ENCODE results near the gene SGMS2. TPM values are rescaled to one million over a fixed set of nuclear protein-coding genes. Genes with fewer than 3 reads are reported as not detected.

The SGMS2 gene
- total RNA-seq, 1 donor from 2014 or later = 95.0 TPM

GRCh38 chr4:107853444-107854355 lies 29.0 kb downstream of the SGMS2 start:
- FAIRE-seq (no peak), DNase-seq (ENCODE audit: low read depth) (peak; percentile 48)
- Histone ChIP-seq H3K4me3 (ENCODE audit: low read depth, low read length) (no peak overlapping the region), H3K36me3 (ENCODE audit: control insufficient read depth, insufficient read depth, low read length) (peaks cover 2% of the 10 kb centered on the region), H3K27me3 (ENCODE audit: control insufficient read depth, insufficient read depth, low read length) (no peaks in the 10 kb centered on the region)
- TF ChIP-seq, protein P1, sequence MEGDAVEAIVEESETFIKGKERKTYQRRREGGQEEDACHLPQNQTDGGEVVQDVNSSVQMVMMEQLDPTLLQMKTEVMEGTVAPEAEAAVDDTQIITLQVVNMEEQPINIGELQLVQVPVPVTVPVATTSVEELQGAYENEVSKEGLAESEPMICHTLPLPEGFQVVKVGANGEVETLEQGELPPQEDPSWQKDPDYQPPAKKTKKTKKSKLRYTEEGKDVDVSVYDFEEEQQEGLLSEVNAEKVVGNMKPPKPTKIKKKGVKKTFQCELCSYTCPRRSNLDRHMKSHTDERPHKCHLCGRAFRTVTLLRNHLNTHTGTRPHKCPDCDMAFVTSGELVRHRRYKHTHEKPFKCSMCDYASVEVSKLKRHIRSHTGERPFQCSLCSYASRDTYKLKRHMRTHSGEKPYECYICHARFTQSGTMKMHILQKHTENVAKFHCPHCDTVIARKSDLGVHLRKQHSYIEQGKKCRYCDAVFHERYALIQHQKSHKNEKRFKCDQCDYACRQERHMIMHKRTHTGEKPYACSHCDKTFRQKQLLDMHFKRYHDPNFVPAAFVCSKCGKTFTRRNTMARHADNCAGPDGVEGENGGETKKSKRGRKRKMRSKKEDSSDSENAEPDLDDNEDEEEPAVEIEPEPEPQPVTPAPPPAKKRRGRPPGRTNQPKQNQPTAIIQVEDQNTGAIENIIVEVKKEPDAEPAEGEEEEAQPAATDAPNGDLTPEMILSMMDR (IDR thresholded peaks at IDR 0.05; ENCODE audit: insufficient read depth, low read length, severe bottlenecking) = no peak

GRCh38 chr4:107854356-107855022 lies 29.8 kb downstream of the SGMS2 start:
- no peak for DNase-seq (ENCODE audit: low read depth)

DNA sequence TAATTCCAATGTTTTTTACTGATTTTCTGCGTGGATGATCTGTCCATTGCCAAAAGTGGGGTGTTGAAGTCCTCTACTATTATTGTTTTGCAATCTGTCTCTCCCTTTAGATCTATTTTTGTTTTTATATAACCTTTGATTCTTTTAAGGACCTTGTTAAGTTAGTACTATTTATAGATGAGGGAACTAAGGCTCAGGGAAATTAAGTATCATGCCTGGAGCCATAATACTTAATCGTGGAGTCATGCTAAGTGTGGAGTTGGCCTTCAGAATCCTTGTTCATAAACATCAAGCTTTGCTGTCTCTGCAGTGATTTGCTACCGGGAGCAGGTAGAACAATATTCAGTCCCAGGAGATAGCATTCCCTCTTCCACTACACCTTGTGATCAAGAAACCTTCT lies 31.0 kb downstream of the SGMS2 start:
- H3K36me3 ChIP-seq (ENCODE audit: control insufficient read depth, insufficient read depth, low read length) = peaks cover 4% of the 10 kb centered on the region
- TF ChIP-seq, protein P1 (IDR thresholded peaks at IDR 0.05; ENCODE audit: insufficient read depth, low read length, severe bottlenecking) = no peak
- H3K27me3 ChIP-seq (ENCODE audit: control insufficient read depth, insufficient read depth, low read length) = no peaks in the 10 kb centered on the region
- no peak overlapping the region for H3K4me3 ChIP-seq (ENCODE audit: low read depth, low read length)
- DNase-seq (ENCODE audit: low read depth) = no peak
- FAIRE-seq = no peak

More at GRCh38 chr4:107854356-107855022, 29.8 kb downstream of the SGMS2 start:
- no peak for FAIRE-seq
- peaks cover 2% of the 10 kb centered on the region for H3K36me3 ChIP-seq (ENCODE audit: control insufficient read depth, insufficient read depth, low read length)
- H3K4me3 ChIP-seq (ENCODE audit: low read depth, low read length) = no peak overlapping the region
- TF ChIP-seq, protein P1 (IDR thresholded peaks at IDR 0.05; ENCODE audit: insufficient read depth, low read length, severe bottlenecking) = no peak
- no peaks in the 10 kb centered on the region for H3K27me3 ChIP-seq (ENCODE audit: control insufficient read depth, insufficient read depth, low read length)

GRCh38 chr4:107856901-107857300 lies 32.2 kb downstream of the SGMS2 start:
- Histone ChIP-seq H3K36me3 (ENCODE audit: control insufficient read depth, insufficient read depth, low read length) (peaks cover 4% of the 10 kb centered on the region), H3K27me3 (ENCODE audit: control insufficient read depth, insufficient read depth, low read length) (no peaks in the 10 kb centered on the region), H3K4me3 (ENCODE audit: low read depth, low read length) (no peak overlapping the region)
- FAIRE-seq = no peak
- TF ChIP-seq, protein P1 (IDR thresholded peaks at IDR 0.05; ENCODE audit: insufficient read depth, low read length, severe bottlenecking) = no peak
- DNase-seq (ENCODE audit: low read depth) = no peak

GRCh38 chr4:107857741-107858140 lies 33.0 kb downstream of the SGMS2 start:
- TF ChIP-seq, protein P1 (IDR thresholded peaks at IDR 0.05; ENCODE audit: insufficient read depth, low read length, severe bottlenecking) = no peak
- H3K4me3 ChIP-seq (ENCODE audit: low read depth, low read length) = no peak overlapping the region
- H3K36me3 ChIP-seq (ENCODE audit: control insufficient read depth, insufficient read depth, low read length) = peaks cover 4% of the 10 kb centered on the region
- no peaks in the 10 kb centered on the region for H3K27me3 ChIP-seq (ENCODE audit: control insufficient read depth, insufficient read depth, low read length)
- FAIRE-seq = no peak
- DNase-seq (ENCODE audit: low read depth) = no peak

Data from bronchial epithelial cell (primary cell).